HG02623 (cell line): ENCODE data around the gene KIF2C.
"Not testable (repeated sequence)": the region's sequence is repeated elsewhere in the genome, so short reads cannot be mapped to it uniquely, and the experiment has no call there.

Experiments
- ATAC-seq: cut with Tn5 transposase; IDR thresholded peaks from one replicate; pipeline ENCODE4 v1.9.1; 2021; ENCODE audit warnings: moderate library complexity; ENCODE audit not compliant: unreplicated experiment

The KIF2C gene

GRCh38 chr1:44718091-44718490 is 21.5 kb upstream of the KIF2C start:
- no peak for ATAC-seq

GRCh38 chr1:44719318-44719717 is 20.3 kb upstream of the KIF2C start:
- ATAC-seq: no peak

GRCh38 chr1:44720281-44720680 is 19.4 kb upstream of the KIF2C start:
- no peak for ATAC-seq

- ATAC-seq: peak; percentile 60
These were observed 17.9 kb upstream of the KIF2C start for GRCh38 chr1:44721485-44722361.

- ATAC-seq: no peak
These were observed 16.6 kb upstream of the KIF2C start for GRCh38 chr1:44723064-44723463.

GRCh38 chr1:44723496-44724295 is 15.9 kb upstream of the KIF2C start:
- no peak for ATAC-seq

- ATAC-seq: no peak
These were observed 15.2 kb upstream of the KIF2C start for GRCh38 chr1:44724296-44724954.

- ATAC-seq: no peak
These were observed 14.5 kb upstream of the KIF2C start for GRCh38 chr1:44724955-44725698.

GRCh38 chr1:44730741-44731512 is 8.7 kb upstream of the KIF2C start, which contains the start of gene RNU5D-1:
TSS of gene RNU5D-1 (minus strand) at chr1:44731170.
- ATAC-seq: peak; percentile 59

GRCh38 chr1:44733365-44733764 is 6.3 kb upstream of the KIF2C start:
- ATAC-seq: no peak

- ATAC-seq: no peak
These were observed 5.9 kb upstream of the KIF2C start for GRCh38 chr1:44733784-44734183.

GRCh38 chr1:44735992-44736391 is 3.6 kb upstream of the KIF2C start:
- no peak for ATAC-seq

GRCh38 chr1:44738953-44739306 is 707 bp upstream of the KIF2C start:
- not testable (repeated sequence) for ATAC-seq

GRCh38 chr1:44740179-44740617 is 561 bp downstream of the KIF2C start:
- ATAC-seq: no peak

GRCh38 chr1:44743211-44743610 is 3.6 kb downstream of the KIF2C start:
- no peak for ATAC-seq

- no peak for ATAC-seq
These were observed 8.2 kb downstream of the KIF2C start for GRCh38 chr1:44747878-44748277.

GRCh38 chr1:44757420-44757819 is 17.8 kb downstream of the KIF2C start:
- ATAC-seq: no peak

- no peak for ATAC-seq
These were observed 19.4 kb downstream of the KIF2C start for GRCh38 chr1:44759077-44759476.

- ATAC-seq: no peak
These were observed 21.2 kb downstream of the KIF2C start for GRCh38 chr1:44760876-44761275.

- not testable (repeated sequence) for ATAC-seq
These were observed 26.8 kb downstream of the KIF2C start for GRCh38 chr1:44766421-44766820.
